Brain microvascular endothelial cell (primary cell): ENCODE measurements around the gene BRS3.
"Not testable (repeated sequence)": the region's sequence is repeated elsewhere in the genome, so short reads cannot be mapped to it uniquely, and the experiment has no call there.

Experiments used
- DNase-seq: peaks from one replicate; pipeline ENCODE4 v3.0.0-alpha.2; 2020
- H3K27ac ChIP-seq: fragments of 250-450 bp; sonication (Bioruptor Pico); 2 replicates; pipeline ENCODE4 v1.5.1; 2020; ENCODE audit warnings: mild to moderate bottlenecking, moderate library complexity
- H3K27me3 ChIP-seq: fragments of 250-450 bp; sonication (Bioruptor Pico); replicated peaks from 2 replicates; pipeline ENCODE4 v1.5.1; 2020; ENCODE audit warnings: mild to moderate bottlenecking
- H3K36me3 ChIP-seq: fragments of 250-450 bp; sonication (Bioruptor Pico); replicated peaks from 2 replicates; pipeline ENCODE4 v1.5.1; 2020; ENCODE audit warnings: mild to moderate bottlenecking
- H3K4me3 ChIP-seq: 2 replicates; pipeline ENCODE4 v1.5.1; 2011; ENCODE audit warnings: low read depth, mild to moderate bottlenecking, control low read depth, low read length, moderate library complexity
- CTCF ChIP-seq: IDR thresholded peaks from 2 replicates; pipeline ENCODE4 v1.5.1; 2011; ENCODE audit warnings: low read depth, mild to moderate bottlenecking, moderate library complexity, low read length, control low read depth, inconsistent platforms; ENCODE audit errors: missing control alignments
- in situ Hi-C: cut with HindIII; loops from 2 replicates; pipeline ENCODE4 v1.10.0; 2017; ENCODE audit warnings: low sequenced_read_pairs, low pct_ligation_motif_present

Gene BRS3

DNA sequence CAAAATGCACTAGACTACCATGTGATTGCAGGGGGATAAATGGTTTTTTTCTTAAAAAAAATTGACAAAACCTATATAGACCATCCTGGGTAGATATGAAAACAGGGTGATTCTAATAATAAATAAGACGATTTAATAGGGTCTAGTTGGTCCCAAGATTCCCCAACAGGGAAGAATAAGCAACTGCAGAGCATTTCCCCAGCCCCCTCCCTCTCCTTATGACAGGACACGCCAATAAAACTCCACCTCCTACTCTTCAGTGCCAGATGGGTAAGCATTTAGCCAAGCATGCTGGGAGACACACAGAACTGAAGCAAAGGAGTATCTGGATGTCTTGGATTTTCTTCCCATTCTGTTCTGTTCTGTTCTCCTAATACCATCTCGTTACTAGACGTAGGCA, at the start of gene BRS3:
BRS3 (plus strand) TSS at position 301 of the 400 bp plus-strand sequence. CDS start 168 bp downstream, outside the sequence.
- no peak for TF ChIP-seq CTCF

GRCh38 chrX:136438192-136438591, 49.6 kb upstream of the BRS3 start:
- TF ChIP-seq CTCF: no peak
- Histone ChIP-seq H3K4me3 (no peak overlapping the region), H3K27ac (no peak overlapping the region), H3K27me3 (no peaks in the 10 kb centered on the region), H3K36me3 (no peaks in the 10 kb centered on the region)
- DNase-seq: no peak
- in situ Hi-C loops: no loop called here

More for the DNA sequence above, at the start of gene BRS3:
- Histone ChIP-seq H3K4me3 (no peak within 1 kb of the TSS), H3K27ac (no peak within 1 kb of the TSS), H3K36me3 (no peaks in the 10 kb centered on the region), H3K27me3 (no peaks in the 10 kb centered on the region)
- no peak for DNase-seq
- in situ Hi-C loops: no loop called here

GRCh38 chrX:136445674-136446073, 42.1 kb upstream of the BRS3 start:
- H3K27me3 ChIP-seq, H3K36me3 ChIP-seq, DNase-seq, H3K4me3 ChIP-seq, in situ Hi-C loops, H3K27ac ChIP-seq: not testable (repeated sequence)

GRCh38 chrX:136446208-136446607, 41.5 kb upstream of the BRS3 start:
- TF ChIP-seq CTCF: no peak
- in situ Hi-C loops: no loop called here
- Histone ChIP-seq H3K27ac (no peak overlapping the region), H3K36me3 (no peaks in the 10 kb centered on the region), H3K4me3 (no peak overlapping the region), H3K27me3 (no peaks in the 10 kb centered on the region)
- no peak for DNase-seq

DNA sequence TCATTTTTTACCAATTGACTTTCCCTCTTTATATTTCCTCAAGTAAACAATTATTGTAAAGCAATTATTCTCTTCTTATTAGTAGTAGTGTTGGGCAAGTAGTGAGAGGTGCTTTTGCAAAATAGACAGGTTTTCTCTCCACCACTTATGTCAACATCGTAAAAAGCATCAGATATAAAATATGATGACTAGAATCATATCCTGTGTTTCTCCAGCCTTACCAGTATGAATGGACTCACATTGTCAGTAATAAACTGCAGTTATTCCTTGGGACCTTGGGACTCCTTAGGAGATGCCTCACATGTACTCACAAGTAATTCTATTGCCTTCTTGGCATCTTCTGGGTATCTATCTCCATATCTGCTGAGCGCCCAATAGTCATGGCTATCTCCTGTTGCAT, 40.4 kb upstream of the BRS3 start:
- H3K27ac ChIP-seq: no peak overlapping the region
- no peak for DNase-seq
- in situ Hi-C loops: no loop called here
- H3K27me3 ChIP-seq: no peaks in the 10 kb centered on the region
- no peaks in the 10 kb centered on the region for H3K36me3 ChIP-seq
- TF ChIP-seq CTCF: no peak
- H3K4me3 ChIP-seq: no peak overlapping the region

DNA sequence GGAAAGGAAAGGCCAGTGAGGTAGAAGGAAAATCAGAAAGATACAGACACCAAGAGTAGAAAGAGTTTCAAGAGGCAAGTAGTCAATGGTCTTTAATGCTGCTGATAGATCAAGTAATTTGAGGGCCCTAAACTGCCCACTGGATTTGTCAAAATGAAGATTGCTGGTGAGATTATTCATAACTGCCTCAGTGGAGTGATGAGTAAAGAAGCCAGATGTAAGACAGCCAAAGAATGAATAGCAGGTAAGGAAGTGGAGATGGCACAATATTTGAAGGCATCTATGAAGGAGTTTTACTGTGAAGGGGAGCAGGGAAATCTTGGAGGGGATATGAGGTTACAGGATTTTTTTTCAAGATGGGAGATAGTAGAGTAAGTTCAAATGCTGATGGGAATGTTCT, 39.8 kb upstream of the BRS3 start:
- no peak for DNase-seq
- Histone ChIP-seq H3K27ac (no peak overlapping the region), H3K36me3 (no peaks in the 10 kb centered on the region), H3K4me3 (no peak overlapping the region), H3K27me3 (no peaks in the 10 kb centered on the region)
- no peak for TF ChIP-seq CTCF
- in situ Hi-C loops: no loop called here
